ENCODE measurements around the gene ACTN4.
"Not testable (repeated sequence)": the region's sequence is repeated elsewhere in the genome, so short reads cannot be mapped to it uniquely, and the experiment has no call there.

Gene ACTN4

GRCh38 chr19:38739440-38740256, 92.2 kb downstream of the ACTN4 start:
- DNase-seq: no peak

GRCh38 chr19:38740257-38740592, 92.8 kb downstream of the ACTN4 start:
- DNase-seq: no peak

DNA sequence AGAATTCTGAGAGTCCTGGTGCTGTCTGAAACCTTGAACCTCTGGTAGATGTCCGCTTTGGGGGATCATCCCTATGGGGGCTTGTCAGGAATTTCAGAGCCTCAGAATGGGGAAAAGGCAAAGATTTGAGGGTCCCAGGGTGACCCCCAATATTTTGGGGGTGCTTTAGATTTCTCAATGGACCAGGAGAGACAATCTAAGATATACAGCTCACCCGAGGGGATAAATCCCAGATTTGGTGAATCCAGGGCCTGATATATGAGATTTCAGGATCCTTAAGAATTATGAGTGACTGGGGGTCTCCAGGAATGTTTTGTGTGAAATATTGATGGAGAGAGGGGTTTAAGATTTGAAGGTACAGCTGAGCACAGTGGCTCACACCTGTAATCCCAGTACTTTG, 93.5 kb downstream of the ACTN4 start:
- DNase-seq: no peak

DNA sequence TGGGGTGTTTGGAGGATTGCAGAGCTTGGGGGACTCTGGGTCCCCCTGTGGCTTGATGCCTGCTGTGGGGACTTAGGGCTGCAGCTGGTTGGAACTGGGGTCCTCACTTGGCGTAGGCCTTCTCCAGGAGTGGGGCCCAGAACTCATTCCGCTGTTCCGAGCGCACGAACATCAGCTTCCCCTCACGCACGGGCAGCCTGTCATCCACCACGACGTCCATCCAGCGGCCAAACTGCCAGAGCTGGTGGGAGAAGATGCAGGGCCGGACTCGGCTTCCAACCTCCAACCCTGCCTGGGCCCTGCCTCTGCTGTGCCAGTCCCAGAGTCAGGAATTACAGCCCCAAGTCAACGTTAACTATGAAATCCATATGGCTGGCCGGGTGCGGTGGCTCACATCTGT, 94.2 kb downstream of the ACTN4 start:
- DNase-seq: no peak

- no peak for DNase-seq
Observed at GRCh38 chr19:38742296-38742695, 94.8 kb downstream of the ACTN4 start.

DNA sequence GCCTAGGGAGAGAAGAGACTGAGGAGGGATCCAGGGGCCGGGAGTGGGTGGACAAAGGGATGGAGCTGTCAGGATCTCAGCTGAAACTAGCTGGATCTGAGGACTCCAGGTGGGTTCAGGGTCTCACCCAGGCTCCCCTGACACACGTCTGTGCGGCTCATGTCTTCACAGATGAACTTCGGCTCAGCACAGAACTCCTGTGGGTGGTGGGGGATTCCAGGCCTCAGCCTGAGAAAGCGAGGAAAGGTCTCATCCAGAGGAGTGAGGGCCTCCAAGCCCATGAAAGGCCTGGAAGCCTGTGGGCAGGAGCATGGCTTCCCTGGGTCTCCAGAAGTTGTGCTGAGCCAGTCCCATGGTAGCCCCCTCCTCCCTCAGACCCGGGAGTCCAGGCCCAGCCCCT, 95.5 kb downstream of the ACTN4 start:
- no peak for DNase-seq

GRCh38 chr19:38743394-38744297, 96.2 kb downstream of the ACTN4 start:
- DNase-seq: no peak

DNA sequence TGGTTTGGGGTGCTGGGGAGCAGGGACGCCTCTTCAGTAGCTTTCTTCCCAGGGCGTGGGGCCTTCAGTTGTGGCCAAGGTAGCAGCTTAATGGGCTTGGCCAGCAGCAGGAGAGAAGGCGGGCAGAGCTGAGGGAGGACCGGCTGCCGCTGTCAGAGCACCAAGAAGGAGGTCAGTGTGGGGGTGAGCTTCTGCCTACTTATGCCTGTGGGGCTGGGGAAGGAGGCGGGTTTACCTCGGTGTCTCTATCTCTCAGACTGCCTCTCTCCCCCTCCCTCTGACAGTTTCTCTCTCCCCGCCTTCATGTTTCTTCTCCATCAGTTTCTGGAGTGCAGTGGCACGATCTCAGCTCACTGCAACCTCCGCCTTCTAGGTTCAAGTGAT, 96.8 kb downstream of the ACTN4 start, which contains the start of gene CAPN12:
CAPN12 (minus strand) TSS at position 177 of the 384 bp plus-strand sequence. CDS start 309 bp downstream, outside the sequence.
- DNase-seq: no peak

DNA sequence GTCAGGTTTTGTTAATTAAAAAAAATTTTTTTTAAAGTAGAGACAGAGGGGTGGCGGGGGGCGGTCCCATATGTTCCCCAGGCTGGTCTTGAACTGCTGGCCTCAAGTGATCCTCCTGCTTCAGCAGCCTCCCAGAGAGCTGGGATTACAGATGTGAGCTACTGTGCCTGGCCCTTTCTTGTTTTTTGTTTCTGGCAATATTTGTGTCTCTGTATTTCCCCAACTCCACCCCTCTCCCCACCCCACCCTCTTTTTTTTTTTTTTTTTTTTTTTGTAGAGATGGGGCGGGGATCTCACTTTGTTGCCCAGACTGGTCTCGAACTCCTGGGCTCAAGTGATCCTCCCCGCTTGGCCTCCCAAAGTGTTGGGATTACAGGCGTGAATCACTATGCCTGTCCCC, 97.4 kb downstream of the ACTN4 start:
- no peak for DNase-seq

DNA sequence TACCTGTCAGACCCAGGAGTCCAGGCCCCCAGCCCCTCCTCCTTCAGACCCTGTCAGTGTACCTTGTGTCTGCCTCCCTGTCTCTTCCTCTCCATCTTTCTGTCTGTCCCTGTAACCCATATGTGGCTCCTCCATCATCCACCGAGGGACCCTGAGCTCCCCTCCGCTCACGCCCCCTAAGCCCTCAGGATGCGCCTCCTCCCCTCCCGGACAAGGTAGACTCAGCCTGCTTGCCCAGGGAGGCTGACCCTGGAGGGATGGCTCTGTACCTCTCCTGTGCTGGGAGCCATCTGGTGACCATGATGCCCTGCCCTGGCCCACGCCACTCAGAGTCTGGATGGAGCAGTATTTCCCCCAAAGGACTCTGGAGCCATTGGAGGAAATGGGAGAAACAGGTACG, 97.9 kb downstream of the ACTN4 start:
- no peak for DNase-seq

- not testable (repeated sequence) for DNase-seq
Observed at GRCh38 chr19:38753783-38754182, 106.3 kb downstream of the ACTN4 start.

GRCh38 chr19:38754196-38754595, 106.7 kb downstream of the ACTN4 start:
- not testable (repeated sequence) for DNase-seq

DNA sequence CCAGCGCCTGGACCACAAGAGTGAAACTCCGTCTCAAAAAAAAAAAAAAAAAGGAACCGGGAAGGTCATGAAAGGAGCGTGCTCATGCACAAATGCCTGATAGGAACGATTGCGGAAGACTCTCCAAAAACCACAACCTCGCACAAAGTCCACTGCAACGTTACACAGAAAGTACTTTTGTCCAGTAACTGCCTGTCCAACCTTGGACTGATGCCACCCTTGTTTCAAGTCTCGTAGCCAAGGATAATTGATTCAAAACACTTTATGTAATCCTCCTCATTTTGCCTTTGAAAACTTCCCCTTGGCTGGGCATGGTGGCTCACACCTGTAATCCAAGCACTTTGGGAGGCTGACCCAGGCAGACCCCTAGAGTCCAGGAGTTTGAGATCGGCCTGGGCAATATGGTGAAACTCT, 112.1 kb downstream of the ACTN4 start:
- no peak for DNase-seq

DNA sequence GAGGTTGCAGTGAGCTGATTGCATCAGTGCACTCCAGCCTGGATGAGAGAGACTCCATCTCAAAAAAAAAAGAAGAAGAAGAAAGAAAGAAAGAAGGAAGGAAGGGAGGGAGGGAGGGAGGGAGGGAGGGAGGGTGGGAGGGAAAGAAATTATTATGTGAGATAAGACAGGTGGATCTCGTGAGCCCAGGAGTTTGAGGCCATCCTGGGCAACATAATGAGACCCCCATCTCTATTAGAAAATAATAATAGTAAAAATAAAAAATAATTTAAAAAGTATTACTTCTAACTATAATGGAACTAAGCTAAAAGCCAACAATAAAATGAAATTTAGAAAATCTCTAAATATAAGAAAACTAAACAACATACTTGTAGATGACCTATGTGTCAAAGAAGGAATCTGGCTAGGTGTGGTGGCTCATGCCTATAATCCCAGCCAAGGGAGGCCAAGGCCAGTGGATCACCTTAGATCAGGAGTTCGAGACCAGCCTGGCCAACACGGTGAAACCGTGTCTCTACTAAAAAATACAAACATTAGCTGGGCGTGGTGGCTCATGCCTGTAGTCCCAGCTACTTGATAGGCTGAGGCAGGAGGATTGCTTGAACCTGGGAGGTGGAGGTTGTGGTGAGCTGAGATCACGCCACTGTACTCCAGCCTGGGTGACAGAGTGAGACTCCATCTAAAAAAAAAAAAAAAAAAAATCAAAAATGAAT, 113.5 kb downstream of the ACTN4 start:
- DNase-seq: not testable (repeated sequence)

GRCh38 chr19:38761884-38762389, 114.5 kb downstream of the ACTN4 start:
- DNase-seq: not testable (repeated sequence)

GRCh38 chr19:38763795-38764220, 116.4 kb downstream of the ACTN4 start:
- no peak for DNase-seq

DNA sequence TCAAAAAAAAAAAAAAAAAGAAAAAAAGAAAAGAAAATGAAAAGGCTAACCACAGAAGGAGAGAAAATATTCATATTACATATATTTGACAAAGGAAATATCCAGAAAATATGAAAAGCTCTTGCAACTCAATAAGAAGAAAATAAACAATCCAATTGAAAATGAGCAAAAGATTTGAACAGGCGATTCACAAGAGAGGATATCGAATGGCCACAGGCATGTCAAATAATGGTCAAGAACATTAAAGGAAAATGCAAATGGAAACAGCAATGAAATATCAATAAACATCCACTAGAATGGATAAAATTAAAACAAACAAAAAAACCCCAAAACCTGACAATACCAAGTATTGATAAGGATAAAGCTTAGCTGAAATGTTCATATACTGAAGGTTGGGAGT, 117.8 kb downstream of the ACTN4 start:
- no peak for DNase-seq

DNA sequence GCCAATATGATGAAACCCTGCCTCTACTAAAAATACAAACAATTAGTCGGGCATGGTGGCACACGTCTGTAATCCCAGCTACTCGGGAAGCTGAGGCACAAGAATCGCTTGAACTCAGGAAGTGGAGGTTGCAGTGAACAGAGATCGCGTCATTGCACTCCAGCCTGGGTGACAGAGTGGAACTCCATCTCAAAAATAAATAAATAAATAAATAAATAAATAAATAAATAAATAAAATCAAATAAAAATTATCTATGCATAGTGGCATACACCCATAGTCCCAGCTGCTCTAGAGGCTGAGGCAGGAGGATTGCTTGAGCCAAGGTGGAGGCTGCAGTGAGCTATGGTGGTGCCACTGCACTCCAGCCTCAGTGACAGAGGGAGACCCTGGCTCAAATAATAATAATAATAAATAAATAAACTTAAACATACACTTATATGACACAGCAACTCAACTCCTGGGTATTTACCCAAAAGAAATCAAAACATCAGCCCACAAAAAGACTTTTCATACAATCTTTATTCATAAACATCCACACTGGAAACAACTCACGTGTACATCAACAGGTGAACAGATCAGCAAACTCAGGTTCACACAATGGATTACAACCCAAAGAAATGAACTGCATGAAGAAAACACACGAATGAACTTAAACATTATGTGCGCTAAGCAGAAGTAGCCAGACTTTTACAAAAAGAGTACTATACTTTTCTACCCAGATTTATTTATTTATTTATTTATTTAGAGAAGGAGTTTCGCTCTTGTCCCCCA, 119.0 kb downstream of the ACTN4 start:
- no peak for DNase-seq

DNA sequence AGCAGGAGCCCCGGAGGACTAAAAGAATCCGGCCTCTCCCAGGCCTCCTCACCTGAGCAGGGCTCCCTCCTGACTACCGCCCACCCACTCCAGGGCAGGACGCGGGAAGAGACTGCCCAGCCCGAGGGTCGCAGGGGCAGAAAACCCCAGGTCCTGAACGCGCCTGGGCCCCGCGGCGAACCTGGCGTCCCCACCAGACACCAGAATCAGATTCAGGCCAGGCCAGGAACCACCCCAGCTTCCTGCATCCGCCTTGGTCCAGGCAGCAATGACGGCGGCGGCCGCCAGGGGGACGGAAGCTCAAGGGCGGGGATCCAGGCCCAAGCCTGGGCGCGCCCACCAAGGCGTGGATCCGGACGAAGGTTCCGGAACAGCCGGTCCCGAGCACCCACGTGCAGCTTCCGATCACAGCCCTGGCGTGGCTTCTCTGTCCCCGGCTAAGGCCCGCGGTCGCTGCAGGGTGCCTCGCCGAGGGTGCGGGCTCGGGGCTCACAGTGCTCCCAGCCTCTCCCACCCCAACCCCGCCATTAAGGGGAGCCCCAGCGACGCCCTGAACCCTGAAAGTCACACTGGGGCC, 122.3 kb downstream of the ACTN4 start:
- DNase-seq: peak; percentile 65

GRCh38 chr19:38770228-38770948, 122.9 kb downstream of the ACTN4 start:
- not testable (repeated sequence) for DNase-seq

- DNase-seq: not testable (repeated sequence)
Observed at GRCh38 chr19:38770949-38771275, 123.5 kb downstream of the ACTN4 start.

All from fibroblast of skin of abdomen (primary cell).